NCI-H128 (cell line): Measurements from ENCODE around the gene NOA1.

Experiments used
- DNase-seq: peaks from one replicate; lab custom pipeline; 2025; ENCODE audit not compliant: unreplicated experiment; lab: John Stamatoyannopoulos, UW

Gene NOA1

DNA sequence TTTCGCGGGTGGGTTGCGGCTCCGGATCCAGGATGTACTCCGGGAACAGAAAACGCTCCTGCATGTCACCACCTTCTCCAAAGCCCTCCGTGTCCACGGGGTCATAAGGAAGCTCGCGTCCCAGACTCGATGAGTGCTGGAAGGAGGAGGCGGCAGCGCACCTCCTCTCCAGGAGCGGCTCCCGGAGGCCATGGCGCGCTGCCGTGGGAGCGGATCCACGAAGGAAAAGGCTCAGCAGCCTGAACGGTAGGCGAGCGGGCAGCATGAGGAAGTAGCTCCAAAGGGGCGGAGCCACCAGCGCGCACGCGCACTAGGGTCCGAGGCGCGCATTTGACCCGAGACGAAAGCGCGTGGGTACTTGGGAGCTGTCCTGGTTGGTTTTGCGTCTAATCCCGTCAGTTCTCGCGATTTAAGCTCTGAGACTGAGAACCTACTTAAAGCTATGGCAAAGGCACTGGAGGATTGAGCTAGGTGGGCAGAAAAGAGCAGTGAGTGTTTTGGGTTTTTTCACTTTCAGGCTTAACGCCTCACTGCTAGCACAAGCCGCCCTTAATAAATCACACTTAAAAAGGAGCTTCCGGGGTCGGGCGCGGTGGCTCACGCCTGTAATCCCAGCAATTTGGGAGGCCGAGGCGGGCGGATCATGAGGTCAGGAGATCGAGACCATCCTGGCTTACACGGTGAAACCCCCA is at the start of gene NOA1:
TSS of gene NOA1 (minus strand) at position 286 of the 692 bp plus-strand sequence. CDS start at position 265, 21 bp downstream.
- DNase-seq: peak; percentile 80

DNA sequence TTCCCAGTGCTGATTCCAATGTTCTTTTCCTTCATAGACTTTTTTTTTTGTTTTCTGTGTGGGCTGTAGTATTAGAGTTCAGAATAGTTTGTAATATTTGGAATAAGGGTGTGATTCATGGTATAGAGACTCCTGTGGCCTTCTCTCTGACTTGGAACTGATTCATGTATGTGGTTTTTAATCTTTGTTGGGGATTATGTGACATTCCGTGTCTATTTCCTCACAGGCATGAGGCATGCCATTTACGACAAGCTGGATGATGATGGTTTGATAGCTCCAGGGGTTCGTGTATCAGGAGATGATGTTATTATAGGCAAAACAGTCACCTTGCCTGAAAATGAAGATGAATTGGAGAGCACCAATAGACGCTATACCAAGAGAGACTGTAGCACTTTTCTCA is 45.7 kb upstream of the NOA1 start:
- no peak for DNase-seq

DNA sequence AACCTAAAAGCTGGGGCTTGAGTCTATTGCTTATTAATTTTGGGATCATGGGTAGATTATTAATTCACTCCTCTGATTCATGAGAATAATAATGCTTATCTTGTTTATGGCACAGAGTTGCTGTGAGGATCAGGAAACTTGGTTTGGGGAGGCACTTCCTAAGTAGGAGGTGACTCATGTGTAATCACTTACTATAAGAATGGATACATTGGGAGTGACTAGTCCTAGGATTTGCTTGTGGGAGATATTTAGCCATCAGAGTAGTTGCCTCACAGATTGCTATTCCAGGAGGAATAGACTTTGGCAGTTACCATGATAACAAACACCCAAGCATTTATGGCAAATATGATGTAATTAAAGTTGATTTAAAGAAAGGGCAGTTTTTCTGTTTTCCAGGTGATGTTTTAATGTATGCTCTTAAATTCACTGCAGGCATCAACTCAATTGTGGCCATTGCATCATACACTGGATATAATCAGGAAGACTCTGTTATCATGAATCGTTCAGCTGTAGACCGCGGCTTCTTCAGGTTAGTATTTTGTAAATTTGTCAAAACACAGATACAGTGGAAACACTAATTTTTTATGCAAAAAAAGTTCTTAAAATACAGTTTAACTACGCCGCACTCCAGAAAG is 43.2 kb upstream of the NOA1 start:
- no peak for DNase-seq

DNA sequence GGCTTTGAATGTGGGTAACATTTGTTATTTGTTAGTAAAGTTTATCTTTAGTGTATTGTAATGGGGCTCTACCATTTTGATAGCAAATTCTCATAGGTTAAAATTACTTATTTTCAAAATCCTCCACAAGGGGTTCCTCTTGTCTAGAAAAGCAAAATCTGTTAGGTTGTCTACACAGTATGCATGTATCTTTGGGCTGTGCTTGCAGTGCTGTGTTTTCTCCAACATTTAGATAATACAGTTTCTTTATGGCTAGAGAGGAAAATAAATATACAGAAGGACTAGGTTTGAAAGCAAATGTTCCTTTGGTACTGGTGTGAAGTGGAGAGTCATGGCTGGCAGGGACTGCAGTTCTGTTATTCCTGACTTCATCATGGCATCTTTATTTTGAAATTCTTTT is 41.6 kb upstream of the NOA1 start:
- DNase-seq: no peak

DNA sequence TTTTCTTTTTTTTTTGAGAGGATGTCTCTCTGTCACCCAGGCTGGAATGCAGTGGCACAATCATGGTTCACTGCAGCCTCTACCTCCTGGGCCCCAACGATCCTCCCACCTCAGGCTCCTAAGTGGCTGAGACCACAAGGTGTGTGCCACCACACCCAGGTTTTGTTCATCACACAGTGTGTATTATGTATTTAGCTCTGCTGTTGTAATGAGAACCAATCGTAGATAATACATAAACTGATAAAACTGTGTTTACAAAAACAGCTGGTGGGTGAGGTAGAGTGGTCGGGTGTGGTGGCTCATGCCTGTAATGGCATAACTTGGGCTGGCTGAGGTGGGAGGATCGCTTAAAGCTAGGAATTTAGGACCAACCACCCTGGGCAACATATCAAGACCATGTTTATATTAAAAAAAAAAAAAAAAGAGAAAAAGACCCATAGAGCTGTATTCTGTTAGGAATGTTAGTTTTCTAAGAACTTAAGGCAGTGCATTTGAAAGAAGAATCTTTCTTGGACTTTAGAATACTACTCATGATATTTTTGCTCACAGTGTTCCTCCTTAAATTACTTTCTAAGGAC is 36.2 kb upstream of the NOA1 start:
- DNase-seq: no peak

DNA sequence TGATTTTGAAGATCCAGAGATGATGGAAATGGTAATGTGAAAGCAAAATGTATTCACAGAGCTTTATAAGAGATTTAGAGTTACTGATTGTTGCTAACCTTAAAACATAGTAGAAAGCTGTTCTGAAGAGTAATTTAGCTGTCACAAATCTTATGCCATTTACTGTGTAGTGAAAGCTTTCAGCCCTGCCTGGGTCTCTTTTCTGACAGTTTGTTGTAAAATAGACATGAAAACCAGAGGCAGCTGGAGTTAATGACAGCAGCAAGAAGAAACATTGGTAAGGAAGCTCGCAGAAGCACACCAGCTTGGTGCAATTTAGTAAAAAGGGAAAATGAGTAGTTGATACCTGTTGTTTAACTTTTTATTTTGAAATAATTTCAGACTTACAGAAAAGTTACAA is 22.3 kb upstream of the NOA1 start:
- no peak for DNase-seq

DNA sequence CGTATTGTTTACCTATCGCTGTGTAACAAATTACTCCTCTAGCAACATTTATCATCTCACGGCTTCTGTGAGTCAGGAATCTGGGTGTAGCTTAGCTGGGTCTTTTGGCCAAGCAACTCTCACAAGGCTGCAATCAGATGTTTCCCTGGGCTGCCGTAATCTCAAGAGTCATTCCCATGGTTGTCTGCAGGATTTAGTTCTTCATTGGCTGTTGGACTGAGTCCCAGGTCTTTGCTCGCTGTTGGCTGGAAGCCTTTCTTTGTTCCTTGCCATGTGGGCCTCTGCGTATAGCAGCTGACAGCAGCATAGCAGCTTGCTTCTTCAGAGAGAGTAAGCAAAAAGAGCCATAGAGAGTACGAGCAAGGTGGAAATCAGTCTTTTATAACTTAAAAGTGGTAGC is 18.1 kb upstream of the NOA1 start:
- no peak for DNase-seq

DNA sequence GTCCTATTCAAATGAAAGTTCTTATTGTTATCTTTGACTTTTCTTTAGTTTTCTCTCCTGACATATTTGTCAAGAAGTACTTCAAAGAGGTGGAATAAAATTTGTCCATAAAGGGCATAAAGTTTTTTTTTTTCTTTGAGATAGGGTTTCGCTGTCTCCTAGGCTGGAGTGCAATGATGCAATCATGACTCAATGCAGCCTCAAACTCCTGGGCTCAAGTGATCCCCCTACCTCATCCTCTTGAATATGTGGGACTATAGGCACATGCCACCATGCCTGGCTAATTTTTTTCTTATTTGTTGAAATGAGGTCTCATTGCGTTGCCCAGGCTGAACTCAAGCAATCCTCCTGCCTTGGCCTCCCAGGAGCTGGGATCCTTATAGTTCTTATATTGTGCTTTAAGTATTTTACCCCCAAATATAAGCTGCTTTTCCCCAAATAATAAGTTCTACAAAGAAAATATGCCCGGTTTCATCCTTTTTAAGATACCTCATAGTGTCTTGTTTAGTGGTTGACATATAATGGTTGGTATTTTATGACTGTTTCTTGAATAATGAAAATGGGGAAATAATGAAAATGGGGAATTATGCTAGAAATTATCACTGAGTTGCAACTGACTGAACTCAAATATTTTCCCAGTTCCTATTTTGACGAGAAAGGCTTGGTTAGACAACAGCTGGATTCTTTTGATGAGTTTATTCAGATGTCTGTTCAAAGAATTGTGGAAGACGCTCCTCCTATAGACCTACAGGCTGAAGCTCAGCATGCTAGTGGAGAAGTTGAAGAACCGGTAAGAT is 12.9 kb upstream of the NOA1 start:
- DNase-seq: no peak

DNA sequence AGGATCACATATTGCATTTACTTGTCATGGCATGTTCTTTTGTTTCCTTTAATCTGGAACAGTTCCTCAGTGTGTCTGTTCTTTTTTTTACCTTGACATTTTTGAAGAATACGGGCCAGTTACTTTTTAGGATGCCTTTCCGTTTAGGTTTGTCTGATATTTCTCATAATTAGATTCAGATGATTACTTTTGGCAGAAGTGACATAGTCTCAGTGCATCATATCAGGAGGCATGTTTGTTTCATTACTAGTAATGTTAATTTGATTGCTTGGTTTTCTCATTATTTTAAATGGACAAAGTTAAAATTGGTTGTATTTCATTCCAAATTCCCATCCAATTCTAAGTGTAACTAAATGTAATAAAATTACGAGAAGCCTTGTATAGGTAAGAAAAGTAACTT is 9.5 kb upstream of the NOA1 start:
- DNase-seq: no peak

DNA sequence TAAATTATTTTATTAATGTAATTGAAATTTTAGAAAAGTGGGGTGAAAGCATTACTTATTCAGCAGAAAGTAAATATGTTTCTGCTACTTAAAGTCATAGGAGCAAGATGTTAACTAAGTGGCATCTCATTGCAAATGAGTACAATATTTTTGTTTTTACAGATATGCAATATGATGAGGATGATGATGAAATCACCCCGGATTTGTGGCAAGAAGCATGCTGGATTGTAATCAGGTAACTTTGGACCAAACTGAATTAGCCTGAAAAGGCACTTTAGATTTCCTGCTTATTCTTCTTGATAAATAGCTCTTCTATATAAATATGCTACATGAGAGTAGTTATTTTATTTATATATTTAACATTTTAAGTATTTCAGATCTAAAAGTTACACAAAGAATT is 8.8 kb upstream of the NOA1 start:
- DNase-seq: no peak

DNA sequence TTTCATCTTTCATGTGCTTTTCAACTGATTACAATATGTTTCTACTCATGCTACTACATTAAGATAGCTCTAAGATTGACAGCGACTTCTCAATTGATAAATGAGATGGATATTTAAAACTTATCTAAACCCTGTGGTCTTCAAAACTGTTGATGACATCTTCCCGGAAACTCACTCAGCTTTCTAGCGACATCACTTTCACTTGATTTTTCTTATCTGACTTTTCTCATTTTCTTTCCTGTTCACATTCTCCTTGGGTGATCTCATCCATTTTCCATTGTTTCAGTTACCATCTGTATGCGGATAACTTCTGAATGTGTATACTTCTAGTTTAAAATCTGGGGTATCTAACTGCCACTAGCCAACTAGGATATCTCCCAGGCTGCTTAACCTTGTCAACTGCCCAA is 4.4 kb upstream of the NOA1 start:
- DNase-seq: no peak

DNA sequence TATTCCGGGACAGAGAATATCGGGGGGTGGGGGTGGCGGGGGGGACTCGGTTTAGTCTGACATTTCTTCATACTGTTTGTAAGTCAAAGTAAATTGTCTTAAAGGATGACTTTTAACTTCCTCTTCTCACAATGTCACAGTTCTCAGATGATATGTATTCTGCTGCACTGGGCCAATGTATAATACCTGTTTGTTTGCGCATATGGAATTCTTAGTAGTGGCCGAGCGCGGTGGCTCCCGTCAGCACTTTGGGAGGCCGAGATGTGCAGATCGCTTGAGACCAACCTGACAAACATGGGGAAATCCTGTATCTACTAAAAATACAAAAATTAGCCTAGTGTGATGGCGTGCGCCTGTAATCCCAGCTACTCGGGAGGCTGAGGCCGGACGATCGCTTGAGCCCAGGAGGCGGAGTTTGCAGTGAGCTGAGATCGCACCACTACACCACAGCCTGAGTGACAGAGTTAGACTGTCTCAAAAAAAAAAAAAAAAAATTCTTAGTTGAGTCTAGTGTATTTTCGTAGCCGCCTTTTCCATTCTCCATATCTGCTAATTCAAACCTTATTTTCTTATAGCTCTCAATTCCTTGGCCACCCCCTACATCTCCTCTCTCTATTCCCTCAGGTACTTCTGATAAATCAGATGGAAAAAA is 2.1 kb upstream of the NOA1 start:
- no peak for DNase-seq

DNA sequence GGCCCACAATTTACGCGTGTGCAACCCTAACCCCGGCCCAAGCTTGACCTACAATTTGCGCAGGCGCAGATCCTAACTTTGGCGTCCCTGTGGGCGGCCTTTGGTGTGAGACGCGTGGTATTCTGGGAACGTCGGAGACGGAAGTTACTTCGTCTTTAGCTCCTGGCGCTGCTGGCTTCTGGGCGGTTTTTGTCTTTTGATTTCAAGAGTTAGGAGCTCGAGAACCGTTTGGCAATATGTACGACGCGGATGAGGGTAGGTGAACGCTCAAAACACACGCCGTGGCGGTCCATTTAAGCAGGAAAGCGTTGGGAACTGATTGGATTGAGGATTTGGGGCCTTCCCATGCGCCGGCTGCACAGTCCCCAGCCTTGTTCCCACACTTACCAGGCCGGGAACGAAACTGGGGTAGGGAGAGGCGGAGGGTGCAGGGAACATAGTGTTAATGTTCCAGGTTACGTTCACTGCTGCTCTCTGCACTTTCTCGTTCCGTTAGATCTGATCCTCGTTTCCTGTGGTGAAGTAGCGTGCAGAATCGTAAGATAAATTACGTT is 1.4 kb upstream of the NOA1 start, which contains the start of gene POLR2B:
TSS of gene POLR2B (plus strand) at position 147 of the 554 bp plus-strand sequence. CDS start at position 237, 90 bp downstream.
- DNase-seq: peak; percentile 75

DNA sequence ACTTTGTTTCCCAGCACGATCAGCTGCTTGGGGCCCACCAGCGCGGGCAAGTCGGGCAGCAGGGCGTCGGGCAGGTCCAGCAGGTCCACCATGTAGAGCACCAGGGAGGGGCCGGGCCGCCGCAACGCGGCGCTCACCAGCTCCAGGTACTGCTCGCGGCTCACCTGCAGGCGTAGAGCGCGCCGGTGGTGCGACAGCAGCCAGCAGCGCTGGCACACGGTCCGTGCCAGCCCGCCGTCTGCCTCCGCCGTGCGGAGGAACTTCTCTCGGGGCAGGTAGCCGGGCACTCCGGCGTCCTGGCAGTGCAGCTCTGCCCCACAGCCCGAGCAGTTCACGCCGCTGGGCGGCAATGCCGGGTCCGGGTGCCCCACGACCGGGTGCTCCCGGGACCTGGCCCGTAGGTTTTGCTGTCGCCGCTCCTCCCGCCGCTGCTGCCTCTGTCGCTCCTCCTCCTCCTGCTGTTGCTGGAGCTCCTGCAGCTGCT is 527 bp downstream of the NOA1 start:
- DNase-seq: no peak

DNA sequence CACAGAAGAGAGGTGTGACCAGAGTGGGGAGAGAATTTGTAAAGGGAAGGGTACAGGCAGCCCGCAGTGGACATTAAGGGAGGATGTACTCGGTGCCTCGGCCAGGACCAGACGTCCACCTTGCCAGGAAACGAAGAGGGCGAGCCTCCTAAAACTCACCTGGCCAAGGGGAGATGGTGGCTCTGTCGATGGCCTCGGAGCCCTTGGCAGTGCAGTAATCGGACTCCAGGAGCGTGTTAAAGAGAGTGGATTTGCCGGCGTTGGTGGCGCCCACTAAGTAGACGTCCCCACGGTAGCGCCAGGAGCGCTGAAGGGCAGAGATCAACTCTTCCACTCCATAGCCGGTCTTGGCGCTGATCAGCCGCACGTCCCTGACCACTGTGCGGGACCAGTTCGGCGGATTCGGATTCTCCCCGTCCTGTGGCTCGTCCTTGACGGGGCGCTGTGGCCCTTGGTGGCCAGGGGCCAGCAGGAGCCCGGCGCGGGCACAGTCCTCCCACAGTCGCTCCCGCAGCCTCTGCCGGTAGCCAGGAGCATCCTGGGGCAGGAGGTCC is 1.0 kb downstream of the NOA1 start:
- no peak for DNase-seq

DNA sequence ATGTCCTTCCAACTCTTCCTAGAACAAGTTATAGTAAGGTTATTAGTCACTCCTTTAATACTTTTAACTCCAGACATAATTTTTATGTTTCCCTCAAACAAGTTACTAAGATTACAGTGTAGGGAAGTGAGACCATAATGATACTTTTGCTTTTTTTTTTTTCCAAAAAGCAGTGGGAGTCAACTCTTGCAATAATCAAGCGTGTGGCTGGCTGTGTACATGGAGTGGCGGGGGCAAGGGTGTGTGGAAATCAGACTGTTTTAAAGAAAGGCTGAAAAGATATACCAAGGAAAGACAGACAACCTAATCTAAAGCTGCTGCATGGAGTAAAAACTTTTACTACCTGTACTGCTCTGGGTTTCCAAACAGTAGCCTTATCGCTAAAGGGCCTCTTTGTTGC is 4.1 kb downstream of the NOA1 start:
- no peak for DNase-seq

DNA sequence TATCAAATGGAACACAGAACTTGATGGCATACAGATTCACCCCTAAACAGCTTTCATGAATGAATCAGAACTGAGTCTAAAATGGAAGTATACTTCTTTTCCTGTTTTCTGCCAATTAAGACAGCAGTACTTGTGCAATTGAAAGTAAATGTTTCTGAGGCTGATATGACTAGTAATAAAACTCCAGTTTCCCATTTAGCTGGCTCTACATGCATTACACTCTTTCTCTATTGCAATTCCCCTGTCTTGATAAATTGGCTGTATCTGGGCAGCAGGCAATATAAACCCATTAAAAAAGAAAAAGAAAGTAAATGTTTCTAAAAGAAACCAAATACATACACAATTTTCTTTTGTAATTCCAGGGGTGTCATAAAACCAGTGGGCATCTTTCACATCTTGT is 4.6 kb downstream of the NOA1 start:
- no peak for DNase-seq

DNA sequence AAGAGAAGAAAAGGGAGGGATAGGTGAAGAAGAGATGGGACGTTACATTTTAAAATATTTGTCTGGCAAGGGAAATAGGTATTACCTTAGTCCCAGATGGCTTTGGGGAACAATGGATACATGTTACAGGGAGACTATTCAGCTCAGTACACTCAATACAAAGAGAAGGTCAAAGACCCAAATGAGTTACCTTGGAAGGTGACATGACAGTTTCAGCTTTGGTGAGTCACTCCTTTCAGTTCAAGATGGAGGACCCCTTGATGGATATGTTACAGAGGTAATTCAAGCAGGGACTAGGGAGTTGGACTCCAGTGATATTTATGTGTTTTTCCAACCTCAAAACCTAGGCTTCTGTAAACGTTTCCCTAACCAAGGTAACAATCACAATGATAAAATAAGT is 5.0 kb downstream of the NOA1 start:
- no peak for DNase-seq

DNA sequence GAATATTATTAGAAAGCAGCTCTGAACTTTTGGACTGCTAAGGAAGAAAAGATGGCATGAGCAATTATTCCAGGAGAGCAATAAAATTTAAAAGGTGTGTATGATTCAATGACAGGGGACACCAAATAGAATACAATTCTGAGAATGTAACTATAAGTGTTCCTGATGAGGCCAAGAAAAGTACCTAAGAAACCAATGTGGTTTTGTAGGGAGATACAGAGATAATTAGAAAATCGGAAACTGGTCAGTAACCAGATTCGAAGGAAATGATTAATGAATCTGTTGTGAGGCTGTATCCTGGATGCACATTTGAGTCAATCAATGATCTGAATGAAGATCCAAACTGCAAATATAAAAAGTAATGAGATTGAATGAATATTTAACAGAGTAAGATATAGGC is 6.0 kb downstream of the NOA1 start:
- no peak for DNase-seq

DNA sequence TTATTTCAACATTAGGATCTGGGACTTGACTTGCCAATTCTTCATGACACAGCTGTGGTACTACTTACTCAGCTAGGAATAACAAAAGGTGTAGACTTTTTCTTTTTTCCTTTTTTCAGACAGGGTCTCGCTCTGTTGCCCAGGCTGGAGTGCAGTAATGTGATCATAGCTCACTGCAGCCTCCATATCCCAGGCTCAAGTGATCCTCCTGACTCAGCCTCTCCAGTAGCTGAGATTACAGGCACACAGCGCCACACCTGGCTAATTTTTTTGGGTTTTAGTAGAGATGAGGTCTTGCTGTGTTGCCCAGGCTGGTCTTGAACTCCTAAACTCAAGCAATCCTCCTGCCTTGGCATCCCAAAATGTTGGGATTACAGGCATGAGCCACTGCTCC is 16.3 kb downstream of the NOA1 start:
- no peak for DNase-seq
